Common myeloid progenitor, CD34-positive (primary cell): Measurements from ENCODE around the gene RPS27.
"Not testable (repeated sequence)": the region's sequence is repeated elsewhere in the genome, so short reads cannot be mapped to it uniquely, and the experiment has no call there.

ENCODE experiments used
- CTCF ChIA-PET: fragments of 350-600 bp; sonication (Branson Sonifier 250); formaldehyde crosslinking; loops from one replicate; lab custom pipeline; 2021; ENCODE audit warnings: antibody characterized with exemption; lab: Charles Lee
- POLR2A ChIA-PET: fragments of 350-600 bp; sonication (Branson Sonifier 250); formaldehyde crosslinking; loops from one replicate; lab custom pipeline; 2021; ENCODE audit warnings: antibody characterized with exemption; lab: Charles Lee
- DNase-seq, 3 donors: peaks; one replicate each; pipeline versions ENCODE4 v3.0.0 to v3.0.0-alpha.2; 2013
- H3K27ac ChIP-seq, 2 experiments: 1 replicate in 1 of 2; 2 replicates in 1 of 2; pipeline ENCODE4 v1.7.0; 2013; ENCODE audit warnings: inconsistent platforms in 2 of 2, low read length in 2 of 2, mild to moderate bottlenecking in 2 of 2, low read depth in 1 of 2, moderate library complexity in 1 of 2; ENCODE audit not compliant: severe bottlenecking in 2 of 2, insufficient read depth in 1 of 2, poor library complexity in 1 of 2
- H3K27me3 ChIP-seq, 5 experiments: replicated peaks in 2 of 5; 1 replicate in 3 of 5; 2 replicates in 2 of 5; pipeline versions ENCODE4 v1.6.1 to v1.7.0; 2013; ENCODE audit warnings: low read length in 4 of 5, mild to moderate bottlenecking in 2 of 5, moderate library complexity in 2 of 5, inconsistent platforms in 1 of 5; ENCODE audit not compliant: insufficient read depth in 5 of 5, control insufficient read depth in 4 of 5
- H3K36me3 ChIP-seq, 4 experiments: 1 replicate in 2 of 4; 2 replicates in 2 of 4; pipeline versions ENCODE4 v1.6.1 to v1.7.0; 2013; ENCODE audit warnings: low read length in 3 of 4, control low read depth in 1 of 4, mild to moderate bottlenecking in 1 of 4; ENCODE audit not compliant: control insufficient read depth in 4 of 4, insufficient read depth in 4 of 4
- H3K4me1 ChIP-seq, 4 experiments: 1 replicate in 3 of 4; 2 replicates in 1 of 4; pipeline versions ENCODE4 v1.6.1 to v1.7.1; 2013; ENCODE audit warnings: low read length in 3 of 4, mild to moderate bottlenecking in 3 of 4, control low read depth in 1 of 4, inconsistent platforms in 1 of 4, moderate library complexity in 1 of 4; ENCODE audit not compliant: control insufficient read depth in 4 of 4, insufficient read depth in 4 of 4; ENCODE audit errors: control extremely low read depth in 1 of 4
- H3K4me3 ChIP-seq, 7 experiments: 1 replicate in 4 of 7; 2 replicates in 3 of 7; pipeline versions ENCODE4 v1.5.1 to v1.7.0; 2013; ENCODE audit warnings: mild to moderate bottlenecking in 7 of 7, low read length in 6 of 7, moderate library complexity in 6 of 7, inconsistent platforms in 2 of 7, low read depth in 2 of 7, control low read depth in 1 of 7; ENCODE audit not compliant: insufficient read depth in 4 of 7, control insufficient read depth in 1 of 7; ENCODE audit errors: extremely low read depth in 1 of 7
- H3K9me3 ChIP-seq, 5 experiments: 1 replicate in 4 of 5; 2 replicates in 1 of 5; pipeline versions ENCODE4 v1.6.1 to v1.7.1; 2013; ENCODE audit warnings: low read length in 4 of 5, mild to moderate bottlenecking in 2 of 5, inconsistent platforms in 1 of 5, low read depth in 1 of 5, moderate library complexity in 1 of 5; ENCODE audit not compliant: control insufficient read depth in 4 of 5, insufficient read depth in 2 of 5; ENCODE audit errors: control extremely low read depth in 1 of 5
- WGBS: methylation state at CpG from one replicate; pipeline ENCODE4 v1.1.5; 2013; ENCODE audit not compliant: insufficient coverage; 5-methylcytosine and 5-hydroxymethylcytosine counted together

The RPS27 gene

DNA sequence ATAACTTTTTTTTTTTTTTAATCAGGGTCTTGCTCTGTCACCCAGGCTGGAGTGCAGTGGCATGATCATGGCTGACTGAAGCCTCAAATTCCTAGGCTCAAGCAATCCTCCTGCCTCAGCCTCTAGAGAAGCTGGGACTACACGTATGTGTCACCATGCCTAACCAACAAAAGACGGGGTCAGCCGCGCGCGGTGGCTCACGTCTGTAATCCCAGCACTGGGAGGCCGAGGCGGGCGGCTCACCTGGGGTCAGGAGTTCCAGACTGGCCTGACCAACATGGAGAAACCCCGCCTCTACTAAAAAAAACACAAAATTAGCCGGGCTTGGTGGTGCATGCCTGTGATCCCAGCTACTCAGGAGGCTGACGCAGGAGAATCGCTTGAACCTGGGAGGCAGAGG lies 22.0 kb downstream of the RPS27 start:
- H3K4me3 ChIP-seq, H3K36me3 ChIP-seq, H3K27me3 ChIP-seq, H3K9me3 ChIP-seq, POLR2A ChIA-PET, H3K4me1 ChIP-seq, H3K27ac ChIP-seq, DNase-seq: not testable (repeated sequence)
- WGBS, result 96% methylated on average over 9 of the region's 14 CpGs
- CTCF ChIA-PET, result interaction anchor here (0.7 kb wide), 1 partner anchor 10 kb away, joined by 3 read pairs; no protein-coding TSS in a partner anchor

- Histone ChIP-seq H3K27me3 (no peaks in the 10 kb centered on the region), H3K27ac (no peak overlapping the region), H3K4me3 (no peak overlapping the region), H3K36me3 (no peaks in the 10 kb centered on the region), H3K9me3 (no peaks in the 10 kb centered on the region), H3K4me1 (no peaks in the 10 kb centered on the region)
- no CpG with 5 or more reads among the region's 3 CpGs for WGBS
- ChIA-PET CTCF (no interaction called here), POLR2A (no interaction called here)
- DNase-seq, result no peak
Observed at GRCh38 chr1:154014154-154014907, 23.8 kb downstream of the RPS27 start.

DNA sequence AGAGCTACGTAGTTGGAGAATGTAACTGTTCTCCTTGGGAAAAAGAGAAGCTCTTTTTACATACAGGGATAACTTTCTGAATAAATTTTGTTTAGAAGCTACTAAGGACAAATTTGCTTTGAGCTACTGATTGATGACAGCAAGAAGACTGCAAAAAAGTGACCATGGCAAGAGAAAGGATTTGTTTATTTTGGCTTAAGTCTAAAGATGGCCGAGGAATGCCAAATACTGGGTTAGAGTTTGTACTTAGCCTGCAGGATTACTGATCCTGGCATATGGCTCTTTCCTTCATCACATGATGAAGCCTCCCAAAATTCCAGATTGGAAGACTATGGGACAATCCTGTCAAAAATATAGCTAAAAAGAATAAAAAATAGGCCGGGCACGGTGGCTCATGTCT lies 28.7 kb downstream of the RPS27 start:
- Histone ChIP-seq H3K9me3 (no peaks in the 10 kb centered on the region), H3K27me3 (no peaks in the 10 kb centered on the region), H3K36me3 (no peaks in the 10 kb centered on the region), H3K4me3 (no peak overlapping the region), H3K27ac (no peak overlapping the region), H3K4me1 (no peaks in the 10 kb centered on the region)
- DNase-seq, result no peak
- CTCF ChIA-PET, result interaction anchor here (1.0 kb wide), 1 partner anchor 26 kb away, joined by 3 read pairs; no protein-coding TSS in a partner anchor
- 96% methylated on average over 4 of the region's 4 CpGs for WGBS
- POLR2A ChIA-PET, result no interaction called here

- ChIA-PET CTCF (interaction anchor here (1.0 kb wide), 1 partner anchor 25 kb away, joined by 3 read pairs; no protein-coding TSS in a partner anchor), POLR2A (no interaction called here)
- no peak for DNase-seq
- Histone ChIP-seq H3K27me3 (no peaks in the 10 kb centered on the region), H3K4me3 (no peak overlapping the region), H3K36me3 (no peaks in the 10 kb centered on the region), H3K9me3 (no peaks in the 10 kb centered on the region), H3K27ac (no peak overlapping the region), H3K4me1 (no peaks in the 10 kb centered on the region)
- no CpG with 5 or more reads among the region's 1 CpG for WGBS
Observed at GRCh38 chr1:154019940-154020339, 29.4 kb downstream of the RPS27 start.

GRCh38 chr1:154033697-154034096 lies 43.1 kb downstream of the RPS27 start:
- H3K4me3 ChIP-seq, H3K27ac ChIP-seq, POLR2A ChIA-PET, H3K27me3 ChIP-seq, H3K4me1 ChIP-seq, DNase-seq, CTCF ChIA-PET, H3K36me3 ChIP-seq, H3K9me3 ChIP-seq: not testable (repeated sequence)
- WGBS, result no CpG with 5 or more reads among the region's 1 CpG
